RWPE1 (cell line): Measurements from ENCODE around the gene UBE2C.

Experiments used
- CTCF ChIA-PET: fragments of 350-600 bp; sonication (Branson Sonifier 250); formaldehyde crosslinking; extraction: SDS; loops from one replicate; lab custom pipeline; 2021; lab: Yijun Ruan, JAX
- POLR2A ChIA-PET: fragments of 400-600 bp; formaldehyde crosslinking; extraction: SDS; loops from one replicate; lab custom pipeline; 2020; ENCODE audit warnings: antibody characterized with exemption; ENCODE audit not compliant: low non-redundant PET; lab: Yijun Ruan, JAX
- DNase-seq: peaks from one replicate; pipeline ENCODE4 v3.0.0; 2012; ENCODE audit warnings: low spot score
- H3K27ac ChIP-seq: fragments of 450-650 bp; 2 replicates; pipeline ENCODE4 v1.5.1; 2017
- TF ChIP-seq, protein P1 (sequence below): fragments of 450-650 bp; conservative IDR thresholded peaks from 2 replicates; pipeline ENCODE4 v1.5.1; 2017; ENCODE audit warnings: low read depth, mild to moderate bottlenecking

Gene UBE2C

DNA sequence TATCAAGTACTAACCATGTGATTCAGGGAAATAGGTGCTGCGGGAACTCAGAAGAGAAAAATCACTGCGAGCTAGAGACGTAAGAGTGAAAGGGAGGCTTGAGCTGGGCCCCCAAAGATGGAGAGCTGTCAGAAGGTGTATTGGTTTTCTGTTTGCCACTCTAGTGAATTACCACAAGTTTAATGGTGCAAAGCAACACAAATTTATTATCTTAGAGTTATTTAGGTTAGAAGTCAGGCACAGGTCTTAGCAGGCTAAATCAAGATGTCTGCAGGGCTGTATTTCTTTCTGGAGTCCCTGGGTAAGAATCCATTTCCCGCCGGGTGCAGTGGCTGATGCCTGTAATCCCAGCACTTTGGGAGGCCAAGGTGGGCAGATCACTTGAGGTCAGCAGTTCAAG is 47.5 kb downstream of the UBE2C start:
- ChIA-PET POLR2A (no interaction called here), CTCF (no interaction called here)
- TF ChIP-seq, protein P1, sequence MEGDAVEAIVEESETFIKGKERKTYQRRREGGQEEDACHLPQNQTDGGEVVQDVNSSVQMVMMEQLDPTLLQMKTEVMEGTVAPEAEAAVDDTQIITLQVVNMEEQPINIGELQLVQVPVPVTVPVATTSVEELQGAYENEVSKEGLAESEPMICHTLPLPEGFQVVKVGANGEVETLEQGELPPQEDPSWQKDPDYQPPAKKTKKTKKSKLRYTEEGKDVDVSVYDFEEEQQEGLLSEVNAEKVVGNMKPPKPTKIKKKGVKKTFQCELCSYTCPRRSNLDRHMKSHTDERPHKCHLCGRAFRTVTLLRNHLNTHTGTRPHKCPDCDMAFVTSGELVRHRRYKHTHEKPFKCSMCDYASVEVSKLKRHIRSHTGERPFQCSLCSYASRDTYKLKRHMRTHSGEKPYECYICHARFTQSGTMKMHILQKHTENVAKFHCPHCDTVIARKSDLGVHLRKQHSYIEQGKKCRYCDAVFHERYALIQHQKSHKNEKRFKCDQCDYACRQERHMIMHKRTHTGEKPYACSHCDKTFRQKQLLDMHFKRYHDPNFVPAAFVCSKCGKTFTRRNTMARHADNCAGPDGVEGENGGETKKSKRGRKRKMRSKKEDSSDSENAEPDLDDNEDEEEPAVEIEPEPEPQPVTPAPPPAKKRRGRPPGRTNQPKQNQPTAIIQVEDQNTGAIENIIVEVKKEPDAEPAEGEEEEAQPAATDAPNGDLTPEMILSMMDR, result no peak

DNA sequence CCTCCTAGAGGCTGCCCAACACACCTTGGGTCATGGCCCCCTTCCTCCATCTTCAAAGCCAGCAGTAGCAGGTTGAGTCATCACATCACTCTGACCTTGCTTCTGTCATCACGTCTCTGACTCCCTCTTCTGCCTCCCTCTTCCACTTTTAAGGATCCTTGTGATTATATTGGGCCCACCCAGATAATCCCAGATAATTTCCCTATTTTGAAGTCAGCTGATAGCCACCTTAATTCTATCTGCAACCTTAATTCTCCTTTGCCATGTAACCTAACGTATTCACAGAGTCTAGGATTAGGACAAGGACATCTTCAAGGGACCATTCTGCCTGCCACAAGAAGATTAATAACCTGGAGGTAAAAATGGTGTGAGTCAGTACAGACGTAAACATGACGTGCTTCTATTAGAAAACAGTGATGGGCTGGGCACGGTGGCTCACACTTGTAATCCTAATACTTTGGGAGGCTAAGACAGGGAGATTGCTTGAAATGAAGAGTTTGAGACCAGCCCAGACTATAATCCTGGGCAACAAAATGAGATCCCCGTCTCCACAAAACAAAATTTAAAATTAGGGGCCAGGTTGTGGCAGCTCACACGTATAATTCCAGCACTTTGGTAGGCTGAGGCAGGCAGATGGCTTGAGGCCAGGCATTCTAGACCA is 48.2 kb downstream of the UBE2C start:
- H3K27ac ChIP-seq, result no peak overlapping the region
- POLR2A ChIA-PET, result no interaction called here
- TF ChIP-seq, protein P1, result no peak
- CTCF ChIA-PET, result no interaction called here
- no peak for DNase-seq

More for the DNA sequence above, 47.5 kb downstream of the UBE2C start:
- no peak overlapping the region for H3K27ac ChIP-seq
- no peak for DNase-seq

DNA sequence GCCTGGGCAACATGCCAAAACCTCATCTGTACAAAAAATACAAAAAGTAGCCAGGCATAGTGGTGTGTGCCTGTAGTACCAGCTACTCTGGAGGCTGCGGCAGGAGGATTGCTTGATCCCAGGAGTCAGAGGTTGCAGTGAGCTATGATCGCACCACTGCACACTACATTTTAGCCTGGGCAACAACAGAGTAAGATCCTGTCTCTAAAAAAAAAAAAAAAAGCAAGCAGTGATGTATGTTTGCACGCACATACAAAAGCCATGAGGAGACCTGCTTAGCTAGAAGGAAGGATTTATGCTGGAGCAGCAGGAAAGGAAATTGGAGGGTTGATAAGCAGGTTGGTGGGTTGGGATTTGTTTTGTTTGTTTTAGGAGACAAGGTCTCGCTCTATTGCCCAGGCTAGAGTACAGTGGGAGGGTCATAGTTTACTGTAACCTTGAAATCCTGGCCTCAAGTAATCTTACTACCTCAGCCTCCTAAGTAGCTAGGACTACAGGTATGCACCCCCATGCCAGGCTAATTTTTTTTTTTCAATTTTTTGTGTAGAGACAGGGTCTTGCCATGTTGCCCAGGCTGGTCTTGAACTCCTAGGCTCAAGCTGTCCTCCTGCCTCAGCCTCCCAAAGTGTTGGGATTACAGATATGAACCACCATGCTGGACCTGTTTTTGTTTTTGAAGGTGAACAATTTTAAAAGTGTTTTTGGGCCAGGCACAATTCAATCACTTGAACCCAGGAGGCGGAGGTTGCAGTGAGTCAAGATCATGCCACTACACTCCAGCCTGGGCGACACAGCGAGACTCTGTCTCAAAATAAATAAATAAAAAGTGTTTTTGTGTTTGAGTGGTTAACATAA is 49.0 kb downstream of the UBE2C start:
- H3K27ac ChIP-seq, result no peak overlapping the region
- DNase-seq, result no peak
- ChIA-PET POLR2A (interaction anchor here (0.6 to 1.1 kb wide), 2 partner anchors 19 to 153 kb away, joined by 3 to 7 read pairs; no protein-coding TSS in a partner anchor), CTCF (interaction anchor here (0.5 kb wide), 1 partner anchor 52 kb away, joined by 4 read pairs; no protein-coding TSS in a partner anchor)
- TF ChIP-seq, protein P1, result no peak

DNA sequence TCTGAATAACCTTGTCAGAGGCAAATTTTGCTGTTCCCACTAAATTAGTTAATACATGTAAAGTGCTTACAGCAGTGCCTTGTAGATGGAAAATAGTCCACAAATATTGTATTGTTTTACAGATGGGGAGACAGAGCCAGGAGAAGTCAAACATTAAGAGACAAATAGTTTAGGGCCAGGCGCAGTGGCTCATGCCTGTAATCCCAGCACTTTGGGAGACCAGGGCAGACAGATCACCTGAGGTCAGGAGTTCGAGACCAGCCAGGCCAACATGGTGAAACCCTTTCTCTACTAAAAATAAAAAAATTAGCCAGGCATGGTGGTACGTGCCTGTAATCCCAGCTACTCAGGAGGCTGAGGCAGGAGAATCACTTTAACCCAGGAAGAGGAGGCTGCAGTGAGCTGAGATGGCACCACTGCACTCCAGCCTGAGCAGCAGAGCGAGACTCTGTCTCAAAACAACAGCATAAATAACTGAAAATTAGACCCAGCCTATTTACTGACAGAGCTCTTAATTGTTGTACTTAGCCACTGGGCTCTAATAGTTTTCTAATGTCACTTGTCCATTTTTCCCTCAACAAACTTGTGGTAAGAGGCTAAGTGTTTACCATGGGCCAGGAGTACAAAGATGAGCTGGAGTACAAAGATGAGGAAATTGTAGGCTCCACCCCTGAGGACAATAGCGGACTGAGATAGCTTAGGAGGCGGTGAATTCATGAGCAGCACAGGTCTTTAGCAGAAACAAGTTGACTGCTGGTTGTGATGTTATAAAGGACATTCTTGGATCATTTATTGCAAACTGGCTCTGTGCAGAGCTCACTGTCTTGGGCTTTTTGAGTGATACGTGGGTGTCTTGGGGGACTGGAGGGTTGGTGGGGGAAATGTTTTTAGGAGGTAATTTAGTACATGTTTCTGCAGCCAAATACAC is 51.4 kb downstream of the UBE2C start:
- no peak for DNase-seq
- H3K27ac ChIP-seq, result no peak overlapping the region
- ChIA-PET CTCF (interaction anchor here (0.5 to 0.7 kb wide), 4 partner anchors 24 to 793 kb away, joined by 3 to 4 read pairs (median 4); partner anchors contain the start of gene SPATA25), POLR2A (no interaction called here)
- TF ChIP-seq, protein P1, result no peak

DNA sequence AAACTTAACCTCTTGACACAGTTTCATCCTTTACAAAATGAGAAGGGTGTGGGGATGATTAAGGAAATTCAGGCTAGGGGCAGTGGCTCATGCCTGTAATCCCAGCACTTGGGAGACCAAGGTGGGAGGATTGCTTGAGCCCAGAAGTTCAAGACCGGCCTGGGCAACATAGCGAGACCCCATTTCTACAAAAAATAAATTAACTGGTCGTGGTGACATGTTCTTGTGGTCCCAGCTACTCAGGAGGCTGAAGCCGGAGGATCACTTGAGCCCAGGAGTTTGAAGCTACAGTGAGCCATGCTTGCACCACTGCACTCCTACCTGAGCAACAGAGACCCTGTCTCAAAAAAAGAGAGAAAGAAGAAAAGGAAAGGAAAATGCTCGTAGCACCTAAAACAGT is 54.0 kb downstream of the UBE2C start:
- CTCF ChIA-PET, result no interaction called here
- TF ChIP-seq, protein P1, result no peak
- POLR2A ChIA-PET, result interaction anchor here (0.8 kb wide), 1 partner anchor 8 kb away, joined by 3 read pairs; no protein-coding TSS in a partner anchor
- no peak overlapping the region for H3K27ac ChIP-seq
- DNase-seq, result no peak
